Thoracic aorta (tissue), 2 donors: ENCODE results near the gene TBL1X. TPM values are rescaled to one million over a fixed set of nuclear protein-coding genes. Genes with fewer than 3 reads are reported as not detected.
"Not testable (repeated sequence)": the region's sequence is repeated elsewhere in the genome, so short reads cannot be mapped to it uniquely, and the experiment has no call there.

Experiments
- ATAC-seq: fragments of 150-250 bp; one replicate; pipeline ENCODE4 v1.8.0; 2017; ENCODE audit warnings: low read depth; ENCODE audit not compliant: insufficient number of reproducible peaks, low FRiP score
- DNase-seq: peaks from one replicate; pipeline ENCODE4 v3.0.0-alpha.2; 2020; ENCODE audit warnings: low spot score
- H3K27ac ChIP-seq, 2 donors: fragments of 200-600 bp; sonication (generic); 1 replicate in 1 of 2; 2 replicates in 1 of 2; pipeline ENCODE4 v1.5.1; 2016; ENCODE audit warnings: mild to moderate bottlenecking in 2 of 2, moderate library complexity in 2 of 2
- H3K27me3 ChIP-seq: fragments of 200-600 bp; sonication (generic); replicated peaks from 2 replicates; pipeline ENCODE4 v1.6.0; 2016; ENCODE audit warnings: mild to moderate bottlenecking; ENCODE audit not compliant: insufficient read depth
- H3K36me3 ChIP-seq: fragments of 200-600 bp; sonication (generic); one replicate; pipeline ENCODE4 v1.5.1; 2016
- H3K4me1 ChIP-seq, 2 donors: fragments of 200-600 bp; sonication (generic); 1 replicate in 1 of 2; 2 replicates in 1 of 2; pipeline versions ENCODE4 v1.5.1 to v1.6.0; 2016; ENCODE audit warnings: low read depth in 2 of 2, mild to moderate bottlenecking in 1 of 2; ENCODE audit not compliant: control insufficient read depth in 1 of 2
- H3K4me3 ChIP-seq: fragments of 200-600 bp; sonication (generic); 2 replicates; pipeline ENCODE4 v1.5.1; 2016; ENCODE audit warnings: mild to moderate bottlenecking
- H3K9me3 ChIP-seq: fragments of 200-600 bp; sonication (generic); 2 replicates; pipeline ENCODE4 v1.5.1; 2016
- CTCF ChIP-seq: fragments of 200-600 bp; sonication (generic); IDR thresholded peaks from one replicate; pipeline ENCODE4 v1.5.1; 2019; ENCODE audit warnings: antibody characterized with exemption
- total RNA-seq, 2 donors: library from RNA; depleted of rRNA; stranded (reverse); fragments of >200 nt; gene quantifications; one replicate each; pipeline versions ENCODE4 v1.1.0 to v1.2.3, GENCODE V29; 2016

Gene TBL1X
- total RNA-seq, 2 donors from 2014 or later, result 37.9 to 39.7 TPM

GRCh38 chrX:9467146-9467545, 2.3 kb downstream of the TBL1X start:
- no peak for TF ChIP-seq CTCF
- DNase-seq (no peak), ATAC-seq (no peak)
- H3K4me3 ChIP-seq, result peak overlapping the region; percentile 80
- H3K36me3 ChIP-seq, result no peaks in the 10 kb centered on the region
- H3K9me3 ChIP-seq, result no peaks in the 10 kb centered on the region
- H3K4me1 ChIP-seq, result peaks cover 5 to 26% of the 10 kb centered on the region in 2 donors
- H3K27me3 ChIP-seq, result no peaks in the 10 kb centered on the region
- H3K27ac ChIP-seq, result peak overlapping the region in 1 of 2 donors; percentile 88

- no peaks in the 10 kb centered on the region for H3K9me3 ChIP-seq
- peak overlapping the region; percentile 80 for H3K4me3 ChIP-seq
- peak overlapping the region in 1 of 2 donors; percentile 88 for H3K27ac ChIP-seq
- DNase-seq (no peak), ATAC-seq (no peak)
- no peak for TF ChIP-seq CTCF
- no peaks in the 10 kb centered on the region for H3K36me3 ChIP-seq
- peaks cover 0 to 26% of the 10 kb centered on the region in 2 donors for H3K4me1 ChIP-seq
- H3K27me3 ChIP-seq, result no peaks in the 10 kb centered on the region
These were observed 2.9 kb downstream of the TBL1X start for GRCh38 chrX:9467751-9468150.

- Histone ChIP-seq H3K27ac (no peak overlapping the region), H3K36me3 (no peaks in the 10 kb centered on the region), H3K4me3 (no peak overlapping the region), H3K9me3 (no peaks in the 10 kb centered on the region), H3K4me1 (peaks cover 0 to 8% of the 10 kb centered on the region in 2 donors), H3K27me3 (no peaks in the 10 kb centered on the region)
- DNase-seq, result no peak
- no peak for TF ChIP-seq CTCF
- no peak for ATAC-seq
These were observed 6.7 kb downstream of the TBL1X start for GRCh38 chrX:9471571-9471985.

- ATAC-seq (no peak), DNase-seq (no peak)
- H3K4me3 ChIP-seq, result no peak overlapping the region
- H3K27me3 ChIP-seq, result no peaks in the 10 kb centered on the region
- peaks cover 0 to 8% of the 10 kb centered on the region in 2 donors for H3K4me1 ChIP-seq
- no peak overlapping the region for H3K27ac ChIP-seq
- no peak for TF ChIP-seq CTCF
- H3K36me3 ChIP-seq, result no peaks in the 10 kb centered on the region
- no peaks in the 10 kb centered on the region for H3K9me3 ChIP-seq
These were observed 8.8 kb downstream of the TBL1X start for GRCh38 chrX:9473708-9474107.

- H3K4me1 ChIP-seq, H3K4me3 ChIP-seq, H3K36me3 ChIP-seq, H3K9me3 ChIP-seq, H3K27ac ChIP-seq, H3K27me3 ChIP-seq, DNase-seq, ATAC-seq: not testable (repeated sequence)
These were observed 10.6 kb downstream of the TBL1X start for GRCh38 chrX:9475417-9475816.

GRCh38 chrX:9475984-9476383, 11.1 kb downstream of the TBL1X start:
- H3K4me3 ChIP-seq, result no peak overlapping the region
- no peak for ATAC-seq
- peaks cover 0 to 6% of the 10 kb centered on the region in 2 donors for H3K4me1 ChIP-seq
- H3K27me3 ChIP-seq, result no peaks in the 10 kb centered on the region
- no peak for TF ChIP-seq CTCF
- H3K36me3 ChIP-seq, result no peaks in the 10 kb centered on the region
- no peak overlapping the region for H3K27ac ChIP-seq
- DNase-seq, result no peak
- H3K9me3 ChIP-seq, result no peaks in the 10 kb centered on the region
